Ovary (tissue), 3 donors: ENCODE data around the gene HPGDS.

Experiments
- CTCF ChIP-seq, 3 donors: fragments of 450-650 bp in 2 of 3; fragments of 200-600 bp in 1 of 3; IDR thresholded peaks; one replicate each; pipeline versions ENCODE4 v1.5.1 to v1.8.0; 2016 to 2022; ENCODE audit warnings: antibody characterized with exemption in 3 of 3, mild to moderate bottlenecking in 1 of 3
- EP300 ChIP-seq: sonication (generic); formaldehyde crosslinking; IDR thresholded peaks from one replicate; pipeline ENCODE4 v1.6.1; 2017; ENCODE audit warnings: antibody characterized with exemption
- POLR2A ChIP-seq: fragments of 450-650 bp; IDR thresholded peaks from one replicate; pipeline ENCODE4 v1.6.1; 2017; ENCODE audit warnings: antibody characterized with exemption, mild to moderate bottlenecking, moderate library complexity
- donor health status: DM: no; HTN: no; CAD: no.

GRCh38 chr4:94363136-94363655, 20.6 kb upstream of the HPGDS start:
- TF ChIP-seq POLR2A (no peak), CTCF (IDR thresholded peaks at IDR 0.05) (no peak), EP300 (no peak)
